GM12874 (cell line): Measurements from ENCODE around the gene ANKRD39.

Experiments used
- CTCF ChIP-seq: IDR thresholded peaks from 2 replicates; pipeline ENCODE4 v1.5.1; 2011; ENCODE audit warnings: low read depth, mild to moderate bottlenecking, control low read depth, low read length, moderate library complexity; ENCODE audit not compliant: insufficient read depth

Gene ANKRD39

DNA sequence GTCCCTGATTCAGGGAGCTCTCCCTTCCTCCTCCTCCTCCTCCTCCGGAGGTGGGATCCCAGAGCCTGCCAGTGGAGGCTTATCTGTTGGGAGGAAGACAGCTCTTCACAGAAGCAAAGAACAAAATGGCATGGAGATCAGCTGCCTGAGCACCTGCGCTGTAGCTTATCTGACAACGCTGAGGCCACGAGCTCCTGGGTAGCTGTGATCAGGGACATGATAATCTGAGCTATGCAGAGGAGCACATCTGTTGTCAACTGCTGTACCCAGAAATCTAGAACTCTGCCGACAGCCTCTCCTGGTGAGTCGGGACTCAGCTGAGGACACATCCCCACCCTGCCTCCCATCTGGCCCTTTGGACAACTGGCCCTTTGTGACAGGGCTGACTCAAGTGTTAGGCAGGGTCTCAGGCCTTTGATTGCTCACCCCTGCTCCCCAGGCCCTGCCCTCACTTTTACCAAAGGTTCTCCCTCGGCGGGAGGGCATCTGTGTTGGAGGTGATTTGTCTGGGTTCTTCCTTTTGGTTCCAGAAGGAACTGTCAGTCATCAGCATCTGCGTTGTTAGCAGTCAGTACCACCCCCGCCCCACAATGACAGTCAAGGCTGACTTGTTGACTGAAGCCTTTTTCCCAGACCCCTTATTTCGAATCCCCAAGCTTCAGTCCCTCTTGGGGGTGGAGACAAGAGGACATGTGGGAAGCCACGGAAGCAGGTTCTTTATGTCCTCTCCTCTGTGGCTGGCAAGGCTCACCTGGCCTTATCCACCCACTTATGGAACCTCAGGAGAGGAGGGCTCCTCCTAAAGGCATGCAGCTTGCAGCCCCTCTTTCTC, 47.6 kb downstream of the ANKRD39 start:
- TF ChIP-seq CTCF: no peak

DNA sequence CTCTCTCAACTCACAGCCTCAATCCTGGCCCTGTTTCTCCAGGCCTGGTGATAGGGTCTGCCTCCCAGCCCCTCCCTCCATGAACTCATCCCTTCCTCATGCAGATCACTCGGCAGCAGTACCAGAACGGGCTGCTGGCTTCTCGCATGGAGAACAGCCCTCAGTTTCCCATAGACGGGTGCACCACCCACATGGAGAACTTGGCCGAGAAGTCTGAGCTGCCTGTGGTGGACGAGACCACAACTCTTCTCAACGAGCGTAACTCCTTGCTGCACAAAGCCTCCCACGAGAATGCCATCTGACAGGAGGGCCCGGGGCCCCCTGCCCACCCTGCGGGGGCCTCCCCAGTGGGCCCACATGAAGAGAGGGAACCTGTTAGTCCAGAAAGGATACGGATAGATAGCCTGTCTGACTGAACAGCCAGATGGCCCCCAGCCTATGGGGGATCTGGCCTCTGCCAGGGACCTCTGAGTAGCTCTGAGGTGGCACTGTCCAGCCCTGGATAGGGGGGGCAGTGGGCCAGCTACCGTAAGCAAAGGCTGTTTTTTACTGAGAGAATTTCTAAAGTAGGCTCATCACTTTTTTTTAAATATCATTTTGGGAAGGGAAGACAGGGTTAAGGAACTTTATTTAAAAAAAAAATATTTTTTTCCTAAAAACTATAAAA, 48.5 kb downstream of the ANKRD39 start:
- no peak for TF ChIP-seq CTCF

- TF ChIP-seq CTCF: no peak
Observed at GRCh38 chr2:96808176-96808837, 49.5 kb downstream of the ANKRD39 start.

- no peak for TF ChIP-seq CTCF
Observed at GRCh38 chr2:96807127-96807471, 50.7 kb downstream of the ANKRD39 start.

GRCh38 chr2:96806468-96807126, 51.2 kb downstream of the ANKRD39 start:
- TF ChIP-seq CTCF: no peak

- no peak for TF ChIP-seq CTCF
Observed at GRCh38 chr2:96804986-96805385, 52.8 kb downstream of the ANKRD39 start.

DNA sequence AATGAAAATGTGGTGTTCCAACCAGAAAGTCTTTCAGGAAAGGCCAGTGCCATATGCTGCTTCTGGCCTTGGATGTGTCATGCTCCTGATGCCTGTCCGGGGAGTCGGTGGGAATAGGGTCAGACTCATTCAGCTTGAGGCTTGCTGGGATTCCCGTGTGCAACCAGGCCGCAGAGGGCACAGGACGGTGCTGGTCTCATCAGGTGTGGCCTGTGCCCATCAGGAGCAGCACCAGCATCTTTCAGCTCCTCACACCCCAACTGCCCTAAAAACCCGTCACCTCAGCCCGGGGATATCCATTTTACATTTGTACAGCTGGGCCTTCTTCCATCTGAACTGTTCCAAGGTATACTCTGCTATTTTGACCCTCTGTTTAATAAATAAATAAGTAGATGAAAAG, 55.1 kb downstream of the ANKRD39 start:
- no peak for TF ChIP-seq CTCF
